ENCODE data around the gene LMAN1L. TPM values are rescaled to one million over a fixed set of nuclear protein-coding genes. Genes with fewer than 3 reads are reported as not detected.
A peak's percentile ranks its signal among the peaks of the same experiment; 100 is the strongest.

Gene LMAN1L
- total RNA-seq, 1 donor from 2014 or later = 8.1 TPM

DNA sequence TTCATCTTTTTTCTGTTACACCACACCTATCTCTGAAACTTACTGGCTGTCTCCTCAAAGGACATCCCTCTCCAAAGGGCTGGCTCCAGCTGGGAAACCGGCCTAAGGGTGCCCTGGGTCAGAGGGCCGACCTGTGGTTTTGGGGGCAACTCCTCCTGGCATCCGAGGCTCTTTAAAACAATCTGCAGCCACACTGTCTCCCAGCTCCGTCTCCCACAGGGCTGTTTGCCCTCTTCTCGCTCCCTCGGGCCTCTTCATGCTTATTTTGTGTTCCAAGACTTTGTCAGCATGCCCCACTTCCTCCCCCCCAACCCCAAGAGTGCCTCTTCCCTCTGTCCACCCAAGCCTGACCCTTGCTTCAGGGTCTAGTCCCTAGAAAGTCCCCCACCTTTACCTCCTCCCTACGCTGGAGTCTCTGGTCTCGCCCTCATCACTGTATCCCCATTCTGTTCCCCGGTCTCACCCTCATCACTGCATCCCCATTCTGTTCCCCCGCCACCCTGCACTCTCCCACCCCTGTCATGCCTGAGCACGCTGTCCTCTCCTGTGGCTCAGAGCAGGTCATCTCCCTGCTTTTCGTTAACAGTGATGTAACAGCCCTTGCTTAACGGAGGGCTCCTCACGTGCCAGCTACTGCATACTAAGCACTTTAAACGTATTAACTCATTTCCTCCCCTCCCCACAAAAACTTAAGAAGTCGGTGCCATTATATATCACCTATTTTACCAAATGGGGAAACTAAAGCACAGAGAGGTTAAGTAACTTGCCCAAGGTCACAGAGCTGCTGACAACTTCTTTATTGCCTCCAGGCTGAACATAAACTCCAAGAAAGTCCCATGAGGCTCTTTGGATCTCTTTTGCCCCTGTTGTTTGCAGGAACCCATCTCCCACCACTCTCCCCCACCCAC lies 31.9 kb upstream of the LMAN1L start:
- intact Hi-C loops (cut with micrococcal nuclease) = no loop called here
- no peak for DNase-seq
- Histone ChIP-seq H3K4me1 (peaks cover 64% of the 10 kb centered on the region), H3K4me3 (peak overlapping the region; percentile 84), H3K36me3 (no peaks in the 10 kb centered on the region), H3K27me3 (ENCODE audit: low read depth) (no peaks in the 10 kb centered on the region), H3K9me3 (replicated peaks) (no peaks in the 10 kb centered on the region), H3K27ac (replicated peaks) (peak overlapping the region; percentile 98)
- TF ChIP-seq, protein P1, sequence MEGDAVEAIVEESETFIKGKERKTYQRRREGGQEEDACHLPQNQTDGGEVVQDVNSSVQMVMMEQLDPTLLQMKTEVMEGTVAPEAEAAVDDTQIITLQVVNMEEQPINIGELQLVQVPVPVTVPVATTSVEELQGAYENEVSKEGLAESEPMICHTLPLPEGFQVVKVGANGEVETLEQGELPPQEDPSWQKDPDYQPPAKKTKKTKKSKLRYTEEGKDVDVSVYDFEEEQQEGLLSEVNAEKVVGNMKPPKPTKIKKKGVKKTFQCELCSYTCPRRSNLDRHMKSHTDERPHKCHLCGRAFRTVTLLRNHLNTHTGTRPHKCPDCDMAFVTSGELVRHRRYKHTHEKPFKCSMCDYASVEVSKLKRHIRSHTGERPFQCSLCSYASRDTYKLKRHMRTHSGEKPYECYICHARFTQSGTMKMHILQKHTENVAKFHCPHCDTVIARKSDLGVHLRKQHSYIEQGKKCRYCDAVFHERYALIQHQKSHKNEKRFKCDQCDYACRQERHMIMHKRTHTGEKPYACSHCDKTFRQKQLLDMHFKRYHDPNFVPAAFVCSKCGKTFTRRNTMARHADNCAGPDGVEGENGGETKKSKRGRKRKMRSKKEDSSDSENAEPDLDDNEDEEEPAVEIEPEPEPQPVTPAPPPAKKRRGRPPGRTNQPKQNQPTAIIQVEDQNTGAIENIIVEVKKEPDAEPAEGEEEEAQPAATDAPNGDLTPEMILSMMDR (IDR thresholded peaks at IDR 0.05; ENCODE audit: borderline replicate concordance) = no peak

DNA sequence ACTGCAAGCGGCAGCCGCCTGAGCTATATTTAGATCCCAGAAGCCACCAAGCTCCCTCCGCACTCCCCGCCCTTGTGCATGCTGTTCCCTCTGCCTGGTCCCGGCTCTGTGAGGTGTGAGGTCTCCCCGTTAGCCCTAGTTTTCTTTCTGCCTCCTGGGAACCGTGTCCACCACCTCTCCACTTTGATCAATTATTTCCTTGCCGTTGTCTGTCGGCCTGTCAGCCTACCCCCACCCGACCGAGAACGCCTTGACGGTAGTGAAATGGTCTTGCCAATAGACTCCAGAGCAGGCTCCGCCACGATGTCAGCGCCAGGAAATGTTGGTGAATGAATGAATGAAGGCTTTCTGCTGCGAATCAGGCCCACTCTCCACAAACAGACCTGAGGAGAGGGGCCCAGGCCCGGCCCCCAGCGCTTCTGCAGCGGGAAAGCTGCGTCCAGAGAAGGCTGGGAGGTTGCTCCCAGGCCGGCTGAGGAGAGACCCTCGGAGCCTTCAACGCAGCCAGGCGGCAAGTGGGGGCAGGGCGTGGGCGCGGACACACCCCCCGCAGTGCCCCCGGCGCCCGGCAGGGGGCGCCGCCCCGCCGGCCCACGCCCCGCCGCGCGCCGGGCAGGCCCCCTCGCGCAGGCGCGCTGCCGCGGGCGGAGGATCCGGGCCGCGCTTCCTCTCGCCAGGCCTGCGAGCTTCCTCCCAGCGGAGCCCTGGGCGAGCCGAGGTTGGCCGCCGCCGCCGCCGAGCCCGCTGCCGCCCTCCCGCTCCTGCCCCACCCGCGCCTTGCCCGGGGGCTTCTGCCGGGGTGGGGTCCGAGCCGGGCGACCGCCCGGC lies 31.0 kb upstream of the LMAN1L start, which contains the start of gene CSK:
Gene CSK (plus strand): TSS at position 650 of the 828 bp plus-strand sequence. CDS start 16,218 bp downstream, outside the sequence.
- H3K27me3 ChIP-seq (ENCODE audit: low read depth) = no peaks in the 10 kb centered on the region

DNA sequence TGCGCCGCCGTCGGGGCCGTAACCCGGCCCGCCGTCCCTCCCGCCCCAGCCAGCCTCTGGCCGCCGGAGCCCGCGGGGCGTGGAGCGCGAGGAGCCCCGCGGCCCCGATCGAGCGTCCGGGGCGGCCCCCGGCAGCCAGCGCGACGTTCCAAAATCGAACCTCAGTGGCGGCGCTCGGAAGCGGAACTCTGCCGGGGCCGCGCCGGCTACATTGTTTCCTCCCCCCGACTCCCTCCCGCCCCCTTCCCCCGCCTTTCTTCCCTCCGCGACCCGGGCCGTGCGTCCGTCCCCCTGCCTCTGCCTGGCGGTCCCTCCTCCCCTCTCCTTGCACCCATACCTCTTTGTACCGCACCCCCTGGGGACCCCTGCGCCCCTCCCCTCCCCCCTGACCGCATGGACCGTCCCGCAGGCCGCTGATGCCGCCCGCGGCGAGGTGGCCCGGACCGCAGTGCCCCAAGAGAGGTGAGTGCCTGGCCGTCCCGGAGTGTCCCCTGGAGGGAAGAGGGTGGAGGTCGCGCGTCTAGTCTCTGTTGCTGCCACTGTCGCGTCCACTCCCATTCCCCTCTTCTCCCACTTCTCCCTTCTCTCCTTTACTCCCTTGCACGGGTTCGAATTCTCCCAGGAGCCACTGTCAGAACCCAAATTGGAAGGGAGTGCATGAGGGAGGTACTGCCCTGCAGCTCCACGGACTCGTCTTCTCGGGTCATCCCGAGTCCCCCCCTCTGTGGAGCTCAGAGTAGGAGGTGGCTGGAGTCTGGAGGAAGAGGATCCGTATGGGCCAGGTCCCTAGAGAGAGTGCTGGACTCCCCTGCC lies 30.2 kb upstream of the LMAN1L start:
- no peaks in the 10 kb centered on the region for H3K36me3 ChIP-seq
- intact Hi-C loops (cut with micrococcal nuclease) = no loop called here
- peak; percentile 58 for DNase-seq
- H3K9me3 ChIP-seq (replicated peaks) = no peaks in the 10 kb centered on the region
- H3K4me3 ChIP-seq = peak overlapping the region; percentile 84
- TF ChIP-seq, protein P1 (IDR thresholded peaks at IDR 0.05; ENCODE audit: borderline replicate concordance) = no peak
- peaks cover 71% of the 10 kb centered on the region for H3K4me1 ChIP-seq
- H3K27ac ChIP-seq (replicated peaks) = peak overlapping the region; percentile 98
- H3K27me3 ChIP-seq (ENCODE audit: low read depth) = no peaks in the 10 kb centered on the region

More for the DNA sequence above, 31.0 kb upstream of the LMAN1L start, which contains the start of gene CSK:
- Histone ChIP-seq H3K4me1 (peaks cover 71% of the 10 kb centered on the region), H3K36me3 (no peaks in the 10 kb centered on the region), H3K27ac (replicated peaks) (peak within 1 kb of the TSS; percentile 98), H3K4me3 (peak within 1 kb of the TSS; percentile 84), H3K9me3 (replicated peaks) (no peaks in the 10 kb centered on the region)
- intact Hi-C loops (cut with micrococcal nuclease) = no loop called here
- TF ChIP-seq, protein P1 (IDR thresholded peaks at IDR 0.05; ENCODE audit: borderline replicate concordance) = peak; percentile 70
- DNase-seq = peak; percentile 82

DNA sequence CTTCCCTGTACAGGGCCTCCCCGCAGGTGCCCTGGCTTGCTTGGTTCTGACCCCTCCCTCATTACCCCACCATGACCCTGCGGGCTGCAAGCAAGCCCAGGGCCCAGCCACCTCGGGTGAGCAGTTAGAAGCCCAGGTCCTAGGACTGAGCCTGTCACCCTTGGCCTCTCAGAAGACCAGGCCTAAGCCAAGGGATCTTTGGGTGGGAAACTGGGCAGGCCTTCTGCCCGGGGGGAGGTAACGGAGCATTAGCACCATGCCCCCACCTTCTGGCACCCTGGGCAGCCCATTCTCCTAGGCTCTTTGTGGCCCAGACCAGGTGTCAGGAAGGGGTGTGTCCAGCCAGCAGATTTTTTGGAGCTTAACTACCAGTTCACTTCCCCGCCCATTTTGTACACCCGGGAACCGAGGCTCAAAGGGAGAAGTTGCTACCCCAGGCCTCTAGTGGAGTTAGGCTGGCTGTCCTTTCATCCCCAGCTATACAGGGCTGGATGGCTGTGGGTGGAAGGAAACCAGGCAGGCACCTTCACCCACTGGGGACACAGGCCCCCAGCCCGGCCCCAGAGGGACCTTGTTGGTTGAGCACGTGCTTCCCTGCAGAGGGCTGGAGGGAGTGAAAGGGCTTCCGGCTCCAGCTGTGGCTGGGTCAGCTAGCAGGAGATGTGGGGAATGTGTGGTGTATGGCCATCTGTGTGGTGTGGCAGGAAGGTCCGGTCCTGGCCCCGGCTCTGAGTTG lies 29.4 kb upstream of the LMAN1L start:
- H3K27me3 ChIP-seq (ENCODE audit: low read depth) = no peaks in the 10 kb centered on the region
- TF ChIP-seq, protein P1 (IDR thresholded peaks at IDR 0.05; ENCODE audit: borderline replicate concordance) = no peak
- peaks cover 75% of the 10 kb centered on the region for H3K4me1 ChIP-seq
- peak overlapping the region; percentile 84 for H3K4me3 ChIP-seq
- no peaks in the 10 kb centered on the region for H3K36me3 ChIP-seq
- no peak for DNase-seq
- H3K27ac ChIP-seq (replicated peaks) = peak overlapping the region; percentile 98
- intact Hi-C loops (cut with micrococcal nuclease) = no loop called here
- no peaks in the 10 kb centered on the region for H3K9me3 ChIP-seq (replicated peaks)
